Fibroblast of lung (primary cell): Measurements from ENCODE around the gene CERCAM. TPM values are rescaled to one million over a fixed set of nuclear protein-coding genes. Genes with fewer than 3 reads are reported as not detected.
"Not testable (repeated sequence)": the region's sequence is repeated elsewhere in the genome, so short reads cannot be mapped to it uniquely, and the experiment has no call there.

Source experiments
- DNase-seq, 2 donors: peaks; one replicate each; pipeline versions ENCODE4 v3.0.0 to v3.0.0-alpha.2; 2010; ENCODE audit warnings: low read depth in 2 of 2
- H2AFZ ChIP-seq: 2 replicates; pipeline ENCODE4 v1.5.1; 2012; ENCODE audit warnings: low read length, control low read depth, inconsistent platforms
- H3K27ac ChIP-seq: 2 replicates; pipeline ENCODE4 v1.5.1; 2011; ENCODE audit warnings: low read length, control low read depth; ENCODE audit not compliant: insufficient read depth
- H3K27me3 ChIP-seq: 2 replicates; pipeline ENCODE4 v1.5.1; 2011; ENCODE audit warnings: mild to moderate bottlenecking, low read length; ENCODE audit not compliant: control insufficient read depth, insufficient read depth
- H3K36me3 ChIP-seq: 2 replicates; pipeline ENCODE4 v1.5.1; 2011; ENCODE audit warnings: low read length; ENCODE audit not compliant: control insufficient read depth, insufficient read depth
- H3K4me1 ChIP-seq: 2 replicates; pipeline ENCODE4 v1.5.1; 2011; ENCODE audit warnings: low read length; ENCODE audit not compliant: control insufficient read depth, insufficient read depth; ENCODE audit errors: extremely low read depth
- H3K4me2 ChIP-seq: 2 replicates; pipeline ENCODE4 v1.5.1; 2011; ENCODE audit warnings: low read length, control low read depth; ENCODE audit not compliant: insufficient read depth; ENCODE audit errors: extremely low read depth
- H3K4me3 ChIP-seq, 4 experiments: fragments of 200-600 bp in 1 of 4; sonication (generic) in 1 of 4; replicated peaks in 1 of 4; 2 replicates each; pipeline ENCODE4 v1.5.1; 2011 to 2016; ENCODE audit warnings: low read length in 4 of 4, low read depth in 3 of 4, mild to moderate bottlenecking in 3 of 4, control low read depth in 2 of 4, inconsistent platforms in 1 of 4, mixed read lengths in 1 of 4; ENCODE audit not compliant: insufficient read depth in 1 of 4; ENCODE audit errors: control extremely low read depth in 1 of 4
- H3K79me2 ChIP-seq: 2 replicates; pipeline ENCODE4 v1.5.1; 2012; ENCODE audit warnings: mild to moderate bottlenecking, low read length, inconsistent platforms; ENCODE audit not compliant: control insufficient read depth, insufficient read depth
- H3K9ac ChIP-seq: 2 replicates; pipeline ENCODE4 v1.5.1; 2011; ENCODE audit warnings: mild to moderate bottlenecking, low read length, control low read depth; ENCODE audit not compliant: insufficient read depth
- H3K9me3 ChIP-seq: 2 replicates; pipeline ENCODE4 v1.5.1; 2012; ENCODE audit warnings: low read depth, low read length; ENCODE audit not compliant: control insufficient read depth, insufficient read depth
- H4K20me1 ChIP-seq: 2 replicates; pipeline ENCODE4 v1.5.1; 2011; ENCODE audit warnings: low read length; ENCODE audit not compliant: control insufficient read depth, insufficient read depth; ENCODE audit errors: extremely low read depth
- EZH2 ChIP-seq: IDR thresholded peaks from 2 replicates; pipeline ENCODE4 v1.5.1; 2012; ENCODE audit warnings: low read length, control low read depth, mild to moderate bottlenecking; ENCODE audit errors: missing control alignments
- polyA plus RNA-seq, 2 donors: library from polyadenylated mRNA; depleted of rRNA in 1 of 2; stranded (reverse) in 1 of 2; unstranded in 1 of 2; fragments of >200 nt; gene quantifications; 2 replicates each; pipeline ENCODE4 v1.2.1, GENCODE V29; 2011 to 2012; ENCODE audit warnings: missing spikeins in 1 of 2
- total RNA-seq: library from RNA; depleted of rRNA; stranded (reverse); fragments of >200 nt; gene quantifications from 2 replicates; pipeline ENCODE4 v1.2.1, GENCODE V29; 2014
- TF ChIP-seq, protein P1 (sequence below), 2 donors: IDR thresholded peaks in 1 of 2; conservative IDR thresholded peaks in 1 of 2; 1 replicate in 1 of 2; 2 replicates in 1 of 2; pipeline ENCODE4 v1.5.1; 2011 to 2012; ENCODE audit warnings: low read length in 2 of 2, control low read depth in 1 of 2, inconsistent platforms in 1 of 2, low read depth in 1 of 2, mild to moderate bottlenecking in 1 of 2

The CERCAM gene
- total and polyA plus RNA-seq, 2 donors (not counting 1 experiment from before 2014, with no cell fraction given), result 64.2 to 90.5 TPM

DNA sequence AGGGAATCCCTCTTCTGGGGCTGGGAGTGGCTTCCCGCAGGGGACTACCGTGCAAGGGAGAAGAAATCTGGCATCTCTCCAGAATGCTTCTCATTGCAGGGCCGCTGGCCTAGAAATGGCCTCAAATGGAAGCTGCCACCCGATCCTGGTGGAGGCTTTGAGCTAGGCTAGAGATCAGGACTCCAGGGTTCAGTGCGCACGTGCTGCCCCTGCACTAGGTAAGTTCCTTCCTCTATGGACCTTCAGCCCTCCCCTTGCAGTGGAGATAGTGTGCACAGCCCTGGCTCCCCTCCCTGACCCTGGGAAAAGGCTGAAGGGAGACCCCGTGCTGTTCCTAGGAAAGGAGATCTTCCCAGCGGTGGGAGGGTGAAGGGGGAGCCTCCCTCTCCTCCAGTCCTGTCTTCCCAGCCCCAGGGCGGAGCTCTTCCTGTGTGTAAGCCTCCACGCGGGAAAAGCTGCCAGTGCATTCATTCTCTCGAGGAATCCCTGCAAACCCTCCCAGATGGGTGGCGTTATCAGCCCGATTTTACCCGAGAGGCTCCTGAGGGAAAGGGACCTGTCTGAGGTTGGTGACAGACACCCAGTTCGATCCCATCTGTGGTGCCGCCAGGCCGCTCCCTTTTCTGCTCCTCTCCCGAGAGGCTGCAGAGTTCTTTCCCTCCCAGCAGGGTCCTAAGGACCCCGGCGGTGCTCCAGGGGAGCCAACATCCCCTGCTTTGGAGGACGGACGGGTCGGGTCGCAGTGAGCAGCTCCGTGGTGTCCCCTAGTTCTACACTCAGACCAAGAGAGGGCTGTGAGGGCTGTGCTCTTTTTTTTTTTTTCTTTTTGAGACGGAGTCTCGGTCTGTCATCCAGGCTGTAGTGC, 1.4 kb upstream of the CERCAM start:
- Histone ChIP-seq H3K4me3 (peak overlapping the region in 1 of 4 experiments; percentile 85), H3K27ac (no peak overlapping the region), H4K20me1 (no peaks in the 10 kb centered on the region), H3K79me2 (no peaks in the 10 kb centered on the region), H3K4me1 (peaks cover 10% of the 10 kb centered on the region), H2AFZ (peak overlapping the region; percentile 43), H3K4me2 (peak overlapping the region; percentile 40), H3K9me3 (no peaks in the 10 kb centered on the region), H3K27me3 (peaks cover 12% of the 10 kb centered on the region), H3K9ac (no peak overlapping the region), H3K36me3 (peaks cover 6% of the 10 kb centered on the region)
- DNase-seq, result peak; percentile 26 to 45
- TF ChIP-seq, protein P1, sequence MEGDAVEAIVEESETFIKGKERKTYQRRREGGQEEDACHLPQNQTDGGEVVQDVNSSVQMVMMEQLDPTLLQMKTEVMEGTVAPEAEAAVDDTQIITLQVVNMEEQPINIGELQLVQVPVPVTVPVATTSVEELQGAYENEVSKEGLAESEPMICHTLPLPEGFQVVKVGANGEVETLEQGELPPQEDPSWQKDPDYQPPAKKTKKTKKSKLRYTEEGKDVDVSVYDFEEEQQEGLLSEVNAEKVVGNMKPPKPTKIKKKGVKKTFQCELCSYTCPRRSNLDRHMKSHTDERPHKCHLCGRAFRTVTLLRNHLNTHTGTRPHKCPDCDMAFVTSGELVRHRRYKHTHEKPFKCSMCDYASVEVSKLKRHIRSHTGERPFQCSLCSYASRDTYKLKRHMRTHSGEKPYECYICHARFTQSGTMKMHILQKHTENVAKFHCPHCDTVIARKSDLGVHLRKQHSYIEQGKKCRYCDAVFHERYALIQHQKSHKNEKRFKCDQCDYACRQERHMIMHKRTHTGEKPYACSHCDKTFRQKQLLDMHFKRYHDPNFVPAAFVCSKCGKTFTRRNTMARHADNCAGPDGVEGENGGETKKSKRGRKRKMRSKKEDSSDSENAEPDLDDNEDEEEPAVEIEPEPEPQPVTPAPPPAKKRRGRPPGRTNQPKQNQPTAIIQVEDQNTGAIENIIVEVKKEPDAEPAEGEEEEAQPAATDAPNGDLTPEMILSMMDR (conservative IDR thresholded peaks at IDR 0.05 in 1 of 2, IDR thresholded peaks at IDR 0.05 in 1 of 2; ENCODE audit: low read depth in 1 of 2, low read length in 2 of 2), result no peak
- TF ChIP-seq EZH2, result no peak

DNA sequence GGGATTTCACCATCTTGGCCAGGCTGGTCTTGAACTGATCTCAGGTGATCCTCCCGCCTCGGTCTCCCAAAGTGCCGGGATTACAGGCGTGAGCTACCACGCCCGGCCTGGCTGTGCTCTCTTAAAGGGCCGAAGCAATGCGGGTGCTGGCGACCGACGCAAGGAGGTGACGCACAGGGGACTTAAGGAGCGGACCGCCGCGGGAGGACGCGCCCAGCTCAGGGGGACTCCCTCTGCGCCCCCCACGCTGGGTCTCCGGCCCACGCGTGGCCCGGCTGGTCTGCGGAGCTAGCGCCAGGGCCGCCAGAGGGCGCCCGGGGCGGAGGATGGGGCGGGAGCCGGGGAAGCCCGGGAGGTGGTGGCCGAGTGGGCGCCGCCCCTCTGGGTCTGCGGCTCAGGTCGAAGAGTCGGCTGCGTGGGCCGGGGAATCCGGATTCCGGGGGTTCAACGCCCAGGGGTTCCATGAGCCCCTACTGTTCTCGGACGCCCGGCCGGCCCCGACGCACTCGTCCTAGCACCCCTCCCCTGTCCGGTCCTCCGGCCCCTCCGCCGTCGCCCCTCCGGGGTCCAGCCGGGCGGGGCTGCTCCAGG, 502 bp upstream of the CERCAM start:
- Histone ChIP-seq H3K36me3 (peaks cover 8% of the 10 kb centered on the region), H3K79me2 (no peaks in the 10 kb centered on the region), H3K27ac (no peak overlapping the region), H3K9ac (peak overlapping the region; percentile 53), H3K4me3 (peak overlapping the region; percentile 42 to 85 (median 68)), H3K4me2 (peak overlapping the region; percentile 88), H3K9me3 (no peaks in the 10 kb centered on the region), H2AFZ (peak overlapping the region; percentile 93), H3K4me1 (peaks cover 10% of the 10 kb centered on the region), H3K27me3 (peaks cover 9% of the 10 kb centered on the region), H4K20me1 (no peaks in the 10 kb centered on the region)
- peak; percentile 49 to 52 for DNase-seq
- TF ChIP-seq EZH2, result no peak
- TF ChIP-seq, protein P1 (conservative IDR thresholded peaks at IDR 0.05 in 1 of 2, IDR thresholded peaks at IDR 0.05 in 1 of 2; ENCODE audit: low read depth in 1 of 2, low read length in 2 of 2), result peak; percentile 44 to 68

DNA sequence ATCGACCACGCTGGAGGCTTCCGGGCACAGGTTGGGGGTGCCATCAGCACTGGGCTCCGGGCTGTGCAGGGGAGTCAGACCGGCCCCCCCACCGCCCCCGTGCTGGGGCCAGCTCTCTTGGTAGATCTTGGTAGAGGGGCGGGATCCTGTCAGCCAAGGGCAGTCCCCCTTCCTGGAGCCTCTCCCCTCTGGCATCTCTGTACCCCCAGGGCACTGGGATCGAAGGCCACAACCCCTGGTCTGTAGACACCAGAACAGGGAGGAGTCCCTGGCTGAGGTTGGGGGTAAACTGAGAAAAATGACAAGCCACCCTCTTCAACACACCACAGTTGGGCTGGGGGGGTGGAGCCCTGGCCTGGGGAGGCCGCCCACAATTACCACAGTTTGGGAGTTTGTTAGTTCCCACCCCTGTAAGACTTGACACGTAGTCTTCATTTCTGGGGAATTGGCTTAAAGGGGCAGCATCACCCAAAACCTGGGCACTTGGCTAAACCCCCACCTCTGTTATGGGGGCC, 882 bp downstream of the CERCAM start:
- H3K4me2 ChIP-seq, result peak overlapping the region; percentile 88
- H2AFZ ChIP-seq, result peak overlapping the region; percentile 57
- peaks cover 10% of the 10 kb centered on the region for H3K4me1 ChIP-seq
- no peak for TF ChIP-seq EZH2
- TF ChIP-seq, protein P1 (conservative IDR thresholded peaks at IDR 0.05 in 1 of 2, IDR thresholded peaks at IDR 0.05 in 1 of 2; ENCODE audit: low read depth in 1 of 2, low read length in 2 of 2), result no peak
- peak in 1 of 2 donors; percentile 61 for DNase-seq
- peaks cover under 1% of the 10 kb centered on the region for H3K27me3 ChIP-seq
- H3K9me3 ChIP-seq, result no peaks in the 10 kb centered on the region
- H3K27ac ChIP-seq, result peak overlapping the region; percentile 26
- H4K20me1 ChIP-seq, result no peaks in the 10 kb centered on the region
- H3K9ac ChIP-seq, result peak overlapping the region; percentile 65
- H3K36me3 ChIP-seq, result peaks cover 8% of the 10 kb centered on the region
- peak overlapping the region; percentile 61 to 87 (median 78) for H3K4me3 ChIP-seq
- H3K79me2 ChIP-seq, result no peaks in the 10 kb centered on the region

- H3K36me3 ChIP-seq, H4K20me1 ChIP-seq, H3K79me2 ChIP-seq, H2AFZ ChIP-seq, H3K27me3 ChIP-seq, DNase-seq, H3K9me3 ChIP-seq: not testable (repeated sequence)
- Histone ChIP-seq H3K4me3 (peak overlapping the region; percentile 61 to 87 (median 78)), H3K9ac (peak overlapping the region; percentile 13), H3K4me2 (peak overlapping the region; percentile 88), H3K27ac (peak overlapping the region; percentile 5), H3K4me1 (peaks cover 10% of the 10 kb centered on the region)
Measured at GRCh38 chr9:128422022-128422782, 1.5 kb downstream of the CERCAM start.
